Tibial nerve (tissue), 4 donors: ENCODE measurements around the gene CHP2.

Experiments
- EP300 ChIP-seq, 2 donors: sonication (generic); formaldehyde crosslinking; IDR thresholded peaks; one replicate each; pipeline ENCODE4 v1.6.1; 2017; ENCODE audit warnings: antibody characterized with exemption in 2 of 2, mild to moderate bottlenecking in 1 of 2
- TF ChIP-seq, protein P1 (sequence below), 5 experiments: fragments of 200-600 bp in 3 of 5; fragments of 450-650 bp in 2 of 5; sonication (generic) in 3 of 5; IDR thresholded peaks; one replicate each; pipeline ENCODE4 v1.5.1; 2016 to 2019; ENCODE audit warnings: antibody characterized with exemption in 5 of 5, mild to moderate bottlenecking in 3 of 5, moderate library complexity in 2 of 5

DNA sequence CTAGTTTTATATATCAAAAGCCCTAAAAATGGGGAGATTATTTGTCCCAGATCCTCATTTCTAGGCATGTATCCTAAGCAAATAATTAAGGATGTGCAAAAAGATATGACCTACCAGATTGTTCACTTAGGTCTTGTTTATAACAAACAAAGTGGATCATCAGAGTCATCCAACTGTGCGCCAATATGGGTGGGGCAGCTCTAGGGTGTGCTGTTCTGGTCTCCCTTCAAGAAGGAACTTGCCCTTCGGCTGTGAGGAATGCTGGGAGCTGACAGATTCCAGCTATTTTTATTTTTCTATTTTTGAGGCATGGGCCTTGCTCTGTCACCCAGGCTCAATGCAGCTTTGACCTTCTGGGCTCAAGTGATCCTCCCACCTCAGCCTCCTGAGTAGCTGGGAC lies 13.8 kb downstream of the CHP2 start:
- TF ChIP-seq, protein P1, sequence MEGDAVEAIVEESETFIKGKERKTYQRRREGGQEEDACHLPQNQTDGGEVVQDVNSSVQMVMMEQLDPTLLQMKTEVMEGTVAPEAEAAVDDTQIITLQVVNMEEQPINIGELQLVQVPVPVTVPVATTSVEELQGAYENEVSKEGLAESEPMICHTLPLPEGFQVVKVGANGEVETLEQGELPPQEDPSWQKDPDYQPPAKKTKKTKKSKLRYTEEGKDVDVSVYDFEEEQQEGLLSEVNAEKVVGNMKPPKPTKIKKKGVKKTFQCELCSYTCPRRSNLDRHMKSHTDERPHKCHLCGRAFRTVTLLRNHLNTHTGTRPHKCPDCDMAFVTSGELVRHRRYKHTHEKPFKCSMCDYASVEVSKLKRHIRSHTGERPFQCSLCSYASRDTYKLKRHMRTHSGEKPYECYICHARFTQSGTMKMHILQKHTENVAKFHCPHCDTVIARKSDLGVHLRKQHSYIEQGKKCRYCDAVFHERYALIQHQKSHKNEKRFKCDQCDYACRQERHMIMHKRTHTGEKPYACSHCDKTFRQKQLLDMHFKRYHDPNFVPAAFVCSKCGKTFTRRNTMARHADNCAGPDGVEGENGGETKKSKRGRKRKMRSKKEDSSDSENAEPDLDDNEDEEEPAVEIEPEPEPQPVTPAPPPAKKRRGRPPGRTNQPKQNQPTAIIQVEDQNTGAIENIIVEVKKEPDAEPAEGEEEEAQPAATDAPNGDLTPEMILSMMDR (IDR thresholded peaks at IDR 0.05): no peak
- TF ChIP-seq EP300 (IDR thresholded peaks at IDR 0.05): no peak
